ENCODE data around the gene PPP1R26.
"Not testable (repeated sequence)": the region's sequence is repeated elsewhere in the genome, so short reads cannot be mapped to it uniquely, and the experiment has no call there.

PPP1R26 gene

GRCh38 chr9:135479469-135480052 lies at the start of gene PPP1R26:
Gene PPP1R26 (plus strand): TSS chr9:135479782. CDS start chr9:135484511, 4,729 bp downstream.
- DNase-seq: no peak

- DNase-seq: no peak
Observed at GRCh38 chr9:135437259-135437658, 42.3 kb upstream of the PPP1R26 start.

GRCh38 chr9:135437696-135438095 lies 41.9 kb upstream of the PPP1R26 start:
- not testable (repeated sequence) for DNase-seq

- not testable (repeated sequence) for DNase-seq
Observed at GRCh38 chr9:135438581-135439232, 40.9 kb upstream of the PPP1R26 start.

- not testable (repeated sequence) for DNase-seq
Observed at GRCh38 chr9:135439514-135439913, 40.1 kb upstream of the PPP1R26 start.

- no peak for DNase-seq
Observed at GRCh38 chr9:135439916-135440315, 39.7 kb upstream of the PPP1R26 start.

GRCh38 chr9:135440620-135441019 lies 39.0 kb upstream of the PPP1R26 start:
- no peak for DNase-seq

- not testable (repeated sequence) for DNase-seq
Observed at GRCh38 chr9:135441105-135442071, 38.2 kb upstream of the PPP1R26 start.

- no peak for DNase-seq
Observed at GRCh38 chr9:135442075-135442474, 37.5 kb upstream of the PPP1R26 start.

- DNase-seq: no peak
Observed at GRCh38 chr9:135443797-135444425, 35.7 kb upstream of the PPP1R26 start.

- no peak for DNase-seq
Observed at GRCh38 chr9:135447126-135447525, 32.5 kb upstream of the PPP1R26 start.

GRCh38 chr9:135448663-135449100 lies 30.9 kb upstream of the PPP1R26 start:
- no peak for DNase-seq

- DNase-seq: not testable (repeated sequence)
Observed at GRCh38 chr9:135449532-135449931, 30.1 kb upstream of the PPP1R26 start.

- no peak for DNase-seq
Observed at GRCh38 chr9:135450956-135451355, 28.6 kb upstream of the PPP1R26 start.

- not testable (repeated sequence) for DNase-seq
Observed at GRCh38 chr9:135451909-135452308, 27.7 kb upstream of the PPP1R26 start.

- no peak for DNase-seq
Observed at GRCh38 chr9:135454737-135455136, 24.8 kb upstream of the PPP1R26 start.

- no peak for DNase-seq
Observed at GRCh38 chr9:135455401-135456030, 24.1 kb upstream of the PPP1R26 start.

GRCh38 chr9:135456436-135457104 lies 23.0 kb upstream of the PPP1R26 start:
- no peak for DNase-seq

GRCh38 chr9:135458478-135458877 lies 21.1 kb upstream of the PPP1R26 start:
- not testable (repeated sequence) for DNase-seq

- DNase-seq: no peak
Observed at GRCh38 chr9:135461936-135462335, 17.6 kb upstream of the PPP1R26 start.

GRCh38 chr9:135463140-135463539 lies 16.4 kb upstream of the PPP1R26 start:
- DNase-seq: no peak

- DNase-seq: no peak
Observed at GRCh38 chr9:135464181-135464580, 15.4 kb upstream of the PPP1R26 start.

All from amniotic stem cell (primary cell).